GM18909 (cell line): ENCODE results near the gene DBNL.

Source experiments
- ATAC-seq: cut with Tn5 transposase; IDR thresholded peaks from one replicate; pipeline ENCODE4 v1.9.1; 2021; ENCODE audit warnings: mild to moderate bottlenecking; ENCODE audit not compliant: unreplicated experiment, poor library complexity

DBNL gene

DNA sequence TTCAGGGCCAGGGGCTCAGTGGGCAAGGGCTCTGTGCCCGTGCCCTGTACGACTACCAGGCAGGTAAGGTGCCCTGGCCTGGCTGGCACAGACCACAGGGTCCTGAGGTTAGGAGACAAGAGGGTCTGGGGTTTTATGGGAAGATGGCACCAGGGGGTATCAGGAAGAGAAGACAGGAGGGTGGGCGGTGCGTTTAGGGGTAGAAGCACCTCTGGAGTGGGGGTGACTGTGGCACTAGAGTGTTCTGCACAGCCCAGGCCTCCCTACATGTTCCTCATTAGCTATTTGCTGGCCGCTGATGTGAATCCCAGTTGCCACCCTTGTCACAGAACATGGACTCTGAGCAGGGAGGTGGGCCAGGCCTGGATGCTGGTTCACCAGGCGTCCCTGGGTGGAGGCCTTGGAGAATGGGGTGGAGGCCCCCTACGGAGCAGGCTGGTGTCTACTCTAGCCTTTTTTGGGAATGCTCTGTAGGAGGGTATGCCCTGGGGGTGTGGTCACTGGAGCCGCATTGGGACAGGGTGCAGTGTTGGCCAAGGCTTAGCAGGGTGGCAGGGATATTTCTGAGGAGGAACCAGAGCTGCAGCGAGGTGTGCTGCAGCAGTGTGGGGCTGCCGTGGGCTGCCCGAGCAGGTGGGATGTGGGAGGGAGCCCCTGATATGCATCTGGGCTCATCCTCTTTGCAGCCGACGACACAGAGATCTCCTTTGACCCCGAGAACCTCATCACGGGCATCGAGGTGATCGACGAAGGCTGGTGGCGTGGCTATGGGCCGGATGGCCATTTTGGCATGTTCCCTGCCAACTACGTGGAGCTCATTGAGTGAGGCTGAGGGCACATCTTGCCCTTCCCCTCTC is 15.8 kb downstream of the DBNL start:
- ATAC-seq, result no peak

- no peak for ATAC-seq
These were observed 16.6 kb downstream of the DBNL start for GRCh38 chr7:44060948-44061644.

- no peak for ATAC-seq
These were observed 17.2 kb downstream of the DBNL start for GRCh38 chr7:44061645-44062179.

- ATAC-seq, result no peak
These were observed 17.8 kb downstream of the DBNL start for GRCh38 chr7:44062180-44062902.

DNA sequence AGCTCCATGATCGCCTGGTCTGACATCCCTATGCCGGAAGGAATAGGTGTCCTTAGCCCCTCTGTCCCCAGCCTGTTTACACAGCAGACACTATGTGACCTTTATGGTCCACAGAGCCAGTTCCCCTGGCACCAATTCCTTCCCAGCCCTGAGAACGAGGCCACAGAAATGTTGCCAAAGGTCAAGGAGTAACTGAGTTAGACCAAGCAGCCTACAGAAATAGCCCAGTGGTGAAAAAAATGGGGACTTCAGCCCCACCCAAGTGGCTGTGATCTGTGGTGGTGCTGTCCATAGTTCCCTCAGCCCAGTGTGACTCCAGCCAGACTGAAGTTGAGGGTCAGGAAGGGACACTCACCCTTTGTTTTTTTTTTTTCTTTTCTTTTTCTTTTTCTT is 18.4 kb downstream of the DBNL start:
- ATAC-seq, result no peak

DNA sequence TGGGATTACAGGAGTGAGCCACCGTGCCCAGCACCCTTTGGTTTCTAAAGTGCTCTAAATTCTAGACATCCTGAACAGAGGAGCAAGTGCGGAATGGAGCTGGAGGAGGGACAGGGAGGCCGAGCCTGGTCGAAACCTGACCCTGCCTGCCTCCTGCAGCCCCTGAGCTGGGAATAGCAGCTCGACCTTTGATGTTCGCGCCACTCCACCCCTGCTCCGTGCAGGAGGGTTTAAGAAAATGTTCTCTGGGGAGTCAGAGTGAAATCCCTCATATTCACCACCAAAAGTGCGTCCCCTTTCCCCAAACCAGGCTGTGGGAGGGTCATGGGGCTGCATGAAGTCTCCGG is 19.0 kb downstream of the DBNL start:
- no peak for ATAC-seq

DNA sequence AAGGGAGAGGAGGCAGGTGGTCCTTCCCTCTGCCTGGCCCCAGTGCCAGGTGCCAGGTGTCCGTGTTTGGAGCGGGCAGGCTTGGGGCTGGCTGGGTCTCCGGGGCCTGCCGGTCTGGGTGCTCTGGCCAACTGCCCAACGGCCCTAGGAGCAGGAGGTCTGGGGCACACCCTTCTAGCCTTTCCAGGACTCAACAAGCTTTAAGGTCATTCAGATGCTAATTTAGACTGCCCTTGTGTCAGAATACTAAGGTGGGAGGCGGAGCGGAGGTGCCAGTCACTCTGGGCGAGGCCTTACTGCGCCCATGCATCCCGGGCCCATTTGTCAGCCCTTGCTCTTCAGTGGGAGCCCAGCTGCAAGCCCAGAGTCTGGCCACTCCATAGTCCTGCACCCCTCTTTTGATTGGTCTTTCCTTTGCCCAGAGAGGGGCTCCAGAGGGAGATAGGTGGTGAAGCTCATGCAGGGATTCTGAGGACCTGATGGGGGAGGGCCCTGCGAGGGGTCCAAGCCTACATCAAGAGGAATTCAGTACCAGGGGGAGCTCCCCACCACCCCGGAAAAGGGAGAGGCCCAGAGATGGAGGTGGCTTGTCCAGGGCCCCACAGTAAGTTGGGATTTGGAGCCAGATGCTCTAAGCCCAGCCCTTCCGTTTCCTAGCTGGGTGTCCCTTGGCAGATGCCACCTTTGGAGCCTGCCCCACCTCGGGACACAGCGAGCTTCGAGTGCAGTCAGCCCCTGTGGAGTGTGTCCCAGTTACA is 19.6 kb downstream of the DBNL start:
- no peak for ATAC-seq

- no peak for ATAC-seq
These were observed 20.4 kb downstream of the DBNL start for GRCh38 chr7:44064791-44065430.

- no peak for ATAC-seq
These were observed 21.1 kb downstream of the DBNL start, which contains the start of gene PGAM2 for GRCh38 chr7:44065431-44066110. PGAM2 (minus strand) TSS chr7:44065567; CDS start chr7:44065529, 38 bp downstream.

- no peak for ATAC-seq
These were observed 21.6 kb downstream of the DBNL start for GRCh38 chr7:44066111-44066460.

- no peak for ATAC-seq
These were observed 22.1 kb downstream of the DBNL start for GRCh38 chr7:44066494-44067063.

GRCh38 chr7:44067064-44067951 is 22.8 kb downstream of the DBNL start:
- ATAC-seq, result no peak

DNA sequence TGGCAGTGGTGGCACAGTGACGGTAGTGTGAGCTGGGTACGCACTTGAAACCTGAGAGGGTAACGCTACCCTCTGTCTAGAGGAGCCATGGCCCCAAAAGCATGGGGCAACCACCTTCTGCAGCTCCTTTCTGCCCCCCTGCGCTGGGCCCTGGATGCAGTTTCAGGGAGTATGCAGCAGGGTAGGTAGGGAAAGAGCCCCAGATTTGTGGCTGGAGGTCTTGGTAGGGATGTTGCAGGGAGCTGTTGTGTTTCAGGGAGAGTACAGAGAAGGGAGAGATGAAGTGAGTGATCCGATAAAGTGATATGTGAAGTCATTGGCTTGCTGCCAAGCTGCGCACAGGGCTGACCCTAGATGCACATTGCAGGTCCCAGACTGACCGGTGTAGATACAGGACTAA is 23.6 kb downstream of the DBNL start:
- ATAC-seq, result no peak

DNA sequence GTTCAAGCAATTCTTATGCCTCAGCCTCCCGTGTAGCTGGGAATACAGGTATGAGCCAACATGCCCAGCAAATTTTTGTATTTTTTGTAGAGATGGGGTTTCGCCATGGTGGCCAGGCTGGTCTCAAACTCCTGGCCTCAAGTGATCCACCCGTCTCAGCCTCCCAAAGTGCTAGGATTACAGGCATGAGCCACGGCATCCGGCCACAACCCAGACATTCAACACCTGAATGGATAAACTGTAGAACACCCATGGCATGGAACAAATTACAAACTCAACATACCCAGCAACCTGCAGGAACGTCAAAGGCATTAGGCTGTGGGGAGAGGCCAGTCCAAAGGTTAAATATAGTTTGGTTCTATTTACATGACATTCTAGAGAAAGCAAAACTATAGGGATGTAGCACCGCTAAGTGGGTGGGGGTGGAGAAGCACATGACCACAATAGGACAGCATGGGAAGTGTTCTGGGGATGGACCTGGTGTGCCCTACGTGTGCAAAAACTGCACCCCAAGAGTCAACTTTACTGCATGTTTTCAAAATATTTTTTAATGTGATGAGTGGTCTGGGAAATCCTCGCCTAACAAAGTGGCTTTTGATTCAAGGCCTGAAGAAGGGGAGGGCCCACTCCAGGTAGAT is 27.3 kb downstream of the DBNL start:
- ATAC-seq, result no peak

DNA sequence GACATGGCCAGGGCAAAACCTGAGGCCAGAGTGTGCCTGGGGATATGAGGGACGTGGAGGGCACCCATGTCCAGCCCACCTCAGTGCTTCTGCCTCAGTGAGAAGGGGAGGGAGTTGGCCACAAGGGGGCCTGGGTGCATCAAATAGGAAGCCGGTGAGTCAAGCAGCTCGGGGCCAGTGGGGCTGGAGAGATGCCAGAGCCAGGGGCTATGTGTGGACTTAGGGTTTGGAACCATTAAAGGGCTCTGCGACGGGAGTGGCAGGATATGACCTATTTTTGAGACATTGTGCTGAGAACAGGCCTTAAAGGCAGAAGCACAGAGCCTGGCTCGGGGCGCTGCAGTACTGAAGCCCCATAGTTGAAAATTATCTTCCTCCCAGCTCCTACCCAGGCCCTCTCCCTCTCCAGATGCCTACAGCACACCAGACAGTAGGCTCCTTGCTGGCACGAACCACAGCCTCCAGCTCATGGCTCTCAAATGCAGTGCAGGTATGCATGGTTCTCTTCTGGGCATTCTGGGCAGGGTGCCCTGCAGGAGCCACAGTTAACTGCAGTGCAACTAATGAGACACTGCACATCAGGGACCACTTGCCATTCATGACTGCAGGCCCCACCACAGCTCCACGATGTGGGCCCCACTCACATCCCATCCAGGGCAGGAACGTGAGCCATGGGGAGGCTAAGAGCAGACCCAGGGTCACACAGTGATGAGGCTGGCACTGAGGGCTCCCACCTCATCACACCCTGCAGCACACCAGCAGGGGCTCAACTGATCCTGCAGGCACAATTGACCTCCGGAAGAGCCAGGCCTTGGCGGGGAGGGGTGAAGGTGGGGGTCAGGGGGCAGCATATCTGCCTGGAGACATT is 28.1 kb downstream of the DBNL start:
- no peak for ATAC-seq

GRCh38 chr7:44073664-44074348 is 29.3 kb downstream of the DBNL start:
- peak; percentile 53 for ATAC-seq
